ENCODE measurements around the gene PKIG. TPM values are rescaled to one million over a fixed set of nuclear protein-coding genes. Genes with fewer than 3 reads are reported as not detected.
A peak's percentile ranks its signal among the peaks of the same experiment; 100 is the strongest.

Gene PKIG
- polyA plus RNA-seq, 1 donor from 2014 or later: 174 TPM

GRCh38 chr20:44651434-44651683, 69.0 kb downstream of the PKIG start:
- Histone ChIP-seq H3K9me3 (ENCODE audit: low read length) (no peaks in the 10 kb centered on the region), H3K4me3 (ENCODE audit: low read length) (peak overlapping the region; percentile 64), H3K27ac (ENCODE audit: low read length) (no peak overlapping the region), H3F3A (ENCODE audit: insufficient read depth, low read length, poor library complexity, severe bottlenecking) (peaks cover 3% of the 10 kb centered on the region), H3K36me3 (ENCODE audit: insufficient read depth, low read length) (no peaks in the 10 kb centered on the region), H3K9me2 (ENCODE audit: insufficient read depth, low read length) (no peaks in the 10 kb centered on the region), H2AFZ (ENCODE audit: low read depth, low read length) (no peak overlapping the region), H3K27me3 (ENCODE audit: insufficient read depth, low read depth, low read length) (peaks cover 22% of the 10 kb centered on the region), H4K20me1 (ENCODE audit: insufficient read depth) (no peaks in the 10 kb centered on the region), H3K9ac (ENCODE audit: low read length) (peak overlapping the region; percentile 20), H3K4me2 (ENCODE audit: low read length) (no peak overlapping the region), H3K79me2 (replicated peaks; ENCODE audit: insufficient read depth, low read length) (no peaks in the 10 kb centered on the region)
- TF ChIP-seq RAD21 (conservative IDR thresholded peaks at IDR 0.05): no peak
- no peak for TF ChIP-seq CTCF (IDR thresholded peaks at IDR 0.05; ENCODE audit: poor library complexity, severe bottlenecking)
- no peak for TF ChIP-seq EZH2 (IDR thresholded peaks at IDR 0.05; ENCODE audit: borderline replicate concordance, insufficient read depth, low read length, poor library complexity, severe bottlenecking)
- no peak for TF ChIP-seq SMC3 (conservative IDR thresholded peaks at IDR 0.05; ENCODE audit: poor library complexity)
- TF ChIP-seq EP300 (conservative IDR thresholded peaks at IDR 0.05; ENCODE audit: poor library complexity, severe bottlenecking): no peak
- no peak for TF ChIP-seq TAF1 (IDR thresholded peaks at IDR 0.05; ENCODE audit: low read depth)
- TF ChIP-seq POLR2AphosphoS5 (IDR thresholded peaks at IDR 0.05): no peak
- TF ChIP-seq REST (IDR thresholded peaks at IDR 0.05; ENCODE audit: borderline replicate concordance): no peak
- TF ChIP-seq MXI1 (conservative IDR thresholded peaks at IDR 0.05; ENCODE audit: poor library complexity, severe bottlenecking): no peak

- Histone ChIP-seq H3K4me2 (ENCODE audit: low read length) (no peak within 1 kb of the TSS), H3K36me3 (ENCODE audit: insufficient read depth, low read length) (no peaks in the 10 kb centered on the region), H3K79me2 (replicated peaks; ENCODE audit: insufficient read depth, low read length) (no peaks in the 10 kb centered on the region), H4K20me1 (ENCODE audit: insufficient read depth) (no peaks in the 10 kb centered on the region), H3K27me3 (ENCODE audit: insufficient read depth, low read depth, low read length) (peaks cover 22% of the 10 kb centered on the region), H2AFZ (ENCODE audit: low read depth, low read length) (no peak within 1 kb of the TSS), H3K4me3 (ENCODE audit: low read length) (peak within 1 kb of the TSS; percentile 64), H3K9me3 (ENCODE audit: low read length) (no peaks in the 10 kb centered on the region), H3K9me2 (ENCODE audit: insufficient read depth, low read length) (no peaks in the 10 kb centered on the region), H3K9ac (ENCODE audit: low read length) (peak within 1 kb of the TSS; percentile 20), H3K27ac (ENCODE audit: low read length) (no peak within 1 kb of the TSS), H3F3A (ENCODE audit: insufficient read depth, low read length, poor library complexity, severe bottlenecking) (peaks cover 3% of the 10 kb centered on the region)
- no peak for TF ChIP-seq RAD21 (conservative IDR thresholded peaks at IDR 0.05)
- TF ChIP-seq EP300 (conservative IDR thresholded peaks at IDR 0.05; ENCODE audit: poor library complexity, severe bottlenecking): no peak
- no peak for TF ChIP-seq POLR2AphosphoS5 (IDR thresholded peaks at IDR 0.05)
- no peak for TF ChIP-seq CTCF (IDR thresholded peaks at IDR 0.05; ENCODE audit: poor library complexity, severe bottlenecking)
- no peak for TF ChIP-seq SMC3 (conservative IDR thresholded peaks at IDR 0.05; ENCODE audit: poor library complexity)
- TF ChIP-seq REST (IDR thresholded peaks at IDR 0.05; ENCODE audit: borderline replicate concordance): no peak
- TF ChIP-seq TAF1 (IDR thresholded peaks at IDR 0.05; ENCODE audit: low read depth): no peak
- TF ChIP-seq EZH2 (IDR thresholded peaks at IDR 0.05; ENCODE audit: borderline replicate concordance, insufficient read depth, low read length, poor library complexity, severe bottlenecking): no peak
- TF ChIP-seq MXI1 (conservative IDR thresholded peaks at IDR 0.05; ENCODE audit: poor library complexity, severe bottlenecking): no peak
Observed at GRCh38 chr20:44651684-44652423, 69.5 kb downstream of the PKIG start, which contains the start of gene ADA. Gene ADA, minus strand, starts transcription at chr20:44651699. Its CDS starts 92 bp downstream, at chr20:44651607.

Data from neural cell (in vitro differentiated cells).